Fibroblast of lung (primary cell): ENCODE results near the gene KRT72. TPM values are rescaled to one million over a fixed set of nuclear protein-coding genes. Genes with fewer than 3 reads are reported as not detected.

ENCODE experiments used
- DNase-seq, 2 donors: peaks; one replicate each; pipeline versions ENCODE4 v3.0.0 to v3.0.0-alpha.2; 2010; ENCODE audit warnings: low read depth in 2 of 2
- H2AFZ ChIP-seq: 2 replicates; pipeline ENCODE4 v1.5.1; 2012; ENCODE audit warnings: low read length, control low read depth, inconsistent platforms
- H3K27ac ChIP-seq: 2 replicates; pipeline ENCODE4 v1.5.1; 2011; ENCODE audit warnings: low read length, control low read depth; ENCODE audit not compliant: insufficient read depth
- H3K27me3 ChIP-seq: 2 replicates; pipeline ENCODE4 v1.5.1; 2011; ENCODE audit warnings: mild to moderate bottlenecking, low read length; ENCODE audit not compliant: control insufficient read depth, insufficient read depth
- H3K36me3 ChIP-seq: 2 replicates; pipeline ENCODE4 v1.5.1; 2011; ENCODE audit warnings: low read length; ENCODE audit not compliant: control insufficient read depth, insufficient read depth
- H3K4me1 ChIP-seq: 2 replicates; pipeline ENCODE4 v1.5.1; 2011; ENCODE audit warnings: low read length; ENCODE audit not compliant: control insufficient read depth, insufficient read depth; ENCODE audit errors: extremely low read depth
- H3K4me2 ChIP-seq: 2 replicates; pipeline ENCODE4 v1.5.1; 2011; ENCODE audit warnings: low read length, control low read depth; ENCODE audit not compliant: insufficient read depth; ENCODE audit errors: extremely low read depth
- H3K4me3 ChIP-seq, 4 experiments: fragments of 200-600 bp in 1 of 4; sonication (generic) in 1 of 4; replicated peaks in 1 of 4; 2 replicates each; pipeline ENCODE4 v1.5.1; 2011 to 2016; ENCODE audit warnings: low read length in 4 of 4, low read depth in 3 of 4, mild to moderate bottlenecking in 3 of 4, control low read depth in 2 of 4, inconsistent platforms in 1 of 4, mixed read lengths in 1 of 4; ENCODE audit not compliant: insufficient read depth in 1 of 4; ENCODE audit errors: control extremely low read depth in 1 of 4
- H3K79me2 ChIP-seq: 2 replicates; pipeline ENCODE4 v1.5.1; 2012; ENCODE audit warnings: mild to moderate bottlenecking, low read length, inconsistent platforms; ENCODE audit not compliant: control insufficient read depth, insufficient read depth
- H3K9ac ChIP-seq: 2 replicates; pipeline ENCODE4 v1.5.1; 2011; ENCODE audit warnings: mild to moderate bottlenecking, low read length, control low read depth; ENCODE audit not compliant: insufficient read depth
- H3K9me3 ChIP-seq: 2 replicates; pipeline ENCODE4 v1.5.1; 2012; ENCODE audit warnings: low read depth, low read length; ENCODE audit not compliant: control insufficient read depth, insufficient read depth
- H4K20me1 ChIP-seq: 2 replicates; pipeline ENCODE4 v1.5.1; 2011; ENCODE audit warnings: low read length; ENCODE audit not compliant: control insufficient read depth, insufficient read depth; ENCODE audit errors: extremely low read depth
- EZH2 ChIP-seq: IDR thresholded peaks from 2 replicates; pipeline ENCODE4 v1.5.1; 2012; ENCODE audit warnings: low read length, control low read depth, mild to moderate bottlenecking; ENCODE audit errors: missing control alignments
- polyA plus RNA-seq, 2 donors: library from polyadenylated mRNA; depleted of rRNA in 1 of 2; stranded (reverse) in 1 of 2; unstranded in 1 of 2; fragments of >200 nt; gene quantifications; 2 replicates each; pipeline ENCODE4 v1.2.1, GENCODE V29; 2011 to 2012; ENCODE audit warnings: missing spikeins in 1 of 2
- total RNA-seq: library from RNA; depleted of rRNA; stranded (reverse); fragments of >200 nt; gene quantifications from 2 replicates; pipeline ENCODE4 v1.2.1, GENCODE V29; 2014
- TF ChIP-seq, protein P1 (sequence below), 2 donors: IDR thresholded peaks in 1 of 2; conservative IDR thresholded peaks in 1 of 2; 1 replicate in 1 of 2; 2 replicates in 1 of 2; pipeline ENCODE4 v1.5.1; 2011 to 2012; ENCODE audit warnings: low read length in 2 of 2, control low read depth in 1 of 2, inconsistent platforms in 1 of 2, low read depth in 1 of 2, mild to moderate bottlenecking in 1 of 2

Gene KRT72
- total and polyA plus RNA-seq, 2 donors (not counting 1 experiment from before 2014, with no cell fraction given): not detected

DNA sequence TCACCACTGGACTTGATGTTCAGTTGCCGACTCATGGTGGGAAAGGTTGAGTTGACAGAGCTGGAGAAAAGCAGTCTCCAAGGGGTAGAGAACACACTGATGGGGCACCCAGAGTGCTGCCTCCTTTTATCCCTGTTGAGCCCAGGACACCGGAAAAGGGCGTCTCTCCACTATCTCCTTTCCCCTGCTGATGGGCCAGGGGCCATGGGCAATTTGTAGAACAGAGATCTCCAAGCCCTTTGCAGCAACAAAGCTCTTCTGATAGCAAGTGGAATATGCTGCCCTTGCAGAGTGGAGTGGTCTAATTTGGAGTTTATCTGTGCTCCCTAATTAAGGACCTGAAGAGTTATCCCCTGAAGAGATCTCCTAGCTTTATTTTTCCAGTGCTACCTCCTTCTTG is 27.5 kb downstream of the KRT72 start, which contains the start of gene KRT74:
Gene KRT74, minus strand, starts transcription at position 101 of the 400 bp plus-strand sequence. Its CDS starts 66 bp downstream, at position 35.
- no peaks in the 10 kb centered on the region for H3K79me2 ChIP-seq
- no peaks in the 10 kb centered on the region for H3K9me3 ChIP-seq
- no peak within 1 kb of the TSS for H3K9ac ChIP-seq
- no peak within 1 kb of the TSS for H3K4me2 ChIP-seq
- no peak within 1 kb of the TSS for H3K4me3 ChIP-seq
- H3K36me3 ChIP-seq: no peaks in the 10 kb centered on the region
- no peaks in the 10 kb centered on the region for H3K27me3 ChIP-seq
- no peak for DNase-seq
- H4K20me1 ChIP-seq: no peaks in the 10 kb centered on the region
- no peak within 1 kb of the TSS for H2AFZ ChIP-seq
- H3K4me1 ChIP-seq: no peaks in the 10 kb centered on the region
- no peak within 1 kb of the TSS for H3K27ac ChIP-seq
- TF ChIP-seq EZH2: no peak
- TF ChIP-seq, protein P1, sequence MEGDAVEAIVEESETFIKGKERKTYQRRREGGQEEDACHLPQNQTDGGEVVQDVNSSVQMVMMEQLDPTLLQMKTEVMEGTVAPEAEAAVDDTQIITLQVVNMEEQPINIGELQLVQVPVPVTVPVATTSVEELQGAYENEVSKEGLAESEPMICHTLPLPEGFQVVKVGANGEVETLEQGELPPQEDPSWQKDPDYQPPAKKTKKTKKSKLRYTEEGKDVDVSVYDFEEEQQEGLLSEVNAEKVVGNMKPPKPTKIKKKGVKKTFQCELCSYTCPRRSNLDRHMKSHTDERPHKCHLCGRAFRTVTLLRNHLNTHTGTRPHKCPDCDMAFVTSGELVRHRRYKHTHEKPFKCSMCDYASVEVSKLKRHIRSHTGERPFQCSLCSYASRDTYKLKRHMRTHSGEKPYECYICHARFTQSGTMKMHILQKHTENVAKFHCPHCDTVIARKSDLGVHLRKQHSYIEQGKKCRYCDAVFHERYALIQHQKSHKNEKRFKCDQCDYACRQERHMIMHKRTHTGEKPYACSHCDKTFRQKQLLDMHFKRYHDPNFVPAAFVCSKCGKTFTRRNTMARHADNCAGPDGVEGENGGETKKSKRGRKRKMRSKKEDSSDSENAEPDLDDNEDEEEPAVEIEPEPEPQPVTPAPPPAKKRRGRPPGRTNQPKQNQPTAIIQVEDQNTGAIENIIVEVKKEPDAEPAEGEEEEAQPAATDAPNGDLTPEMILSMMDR (conservative IDR thresholded peaks at IDR 0.05 in 1 of 2, IDR thresholded peaks at IDR 0.05 in 1 of 2; ENCODE audit: low read depth in 1 of 2, low read length in 2 of 2): no peak

DNA sequence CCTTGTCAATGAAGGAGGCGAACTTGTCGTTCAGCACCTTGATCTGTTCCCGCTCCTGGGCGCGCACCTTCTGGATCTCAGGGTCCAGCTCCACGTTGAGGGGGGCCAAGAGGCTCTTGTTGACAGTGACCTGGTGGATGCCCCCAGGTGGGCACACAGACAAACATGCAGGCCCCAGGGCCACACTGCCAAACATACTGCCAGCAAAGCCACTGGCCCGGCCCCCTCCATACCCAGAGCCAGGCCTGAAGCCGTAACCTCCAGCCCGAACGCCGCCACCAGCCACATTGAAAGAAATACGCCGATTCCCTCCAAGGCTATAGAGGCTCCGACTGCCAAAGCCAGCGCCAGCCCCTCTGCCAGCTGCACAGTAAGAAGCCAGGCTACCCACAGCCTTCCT is 28.0 kb downstream of the KRT72 start:
- Histone ChIP-seq H3K27ac (no peak overlapping the region), H3K27me3 (no peaks in the 10 kb centered on the region), H3K4me3 (no peak overlapping the region), H3K79me2 (no peaks in the 10 kb centered on the region), H4K20me1 (no peaks in the 10 kb centered on the region), H3K9me3 (no peaks in the 10 kb centered on the region), H3K4me2 (no peak overlapping the region), H3K9ac (no peak overlapping the region), H3K36me3 (no peaks in the 10 kb centered on the region), H2AFZ (no peak overlapping the region), H3K4me1 (no peaks in the 10 kb centered on the region)
- no peak for DNase-seq
- TF ChIP-seq EZH2: no peak
- TF ChIP-seq, protein P1 (conservative IDR thresholded peaks at IDR 0.05 in 1 of 2, IDR thresholded peaks at IDR 0.05 in 1 of 2; ENCODE audit: low read depth in 1 of 2, low read length in 2 of 2): no peak

DNA sequence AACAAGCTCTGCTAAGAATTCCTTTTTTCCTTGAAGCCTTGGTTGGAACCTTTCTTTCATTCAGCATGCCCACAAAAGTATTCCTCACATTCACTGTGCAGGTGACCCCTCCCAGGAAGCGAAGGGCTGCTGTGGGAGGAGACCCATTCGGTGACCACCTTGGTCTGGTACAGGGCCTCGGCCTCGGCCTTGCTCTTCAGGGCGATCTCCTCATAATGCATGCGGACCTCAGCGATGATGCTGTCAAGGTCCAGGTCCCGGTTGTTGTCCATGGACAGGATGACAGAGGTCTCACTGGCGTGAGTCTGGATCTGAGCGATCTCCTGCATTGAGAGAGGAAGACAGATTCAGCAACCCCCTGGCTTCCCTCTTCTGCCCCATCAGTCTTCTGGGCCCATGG is 30.8 kb downstream of the KRT72 start:
- Histone ChIP-seq H3K9me3 (no peaks in the 10 kb centered on the region), H4K20me1 (no peaks in the 10 kb centered on the region), H3K36me3 (no peaks in the 10 kb centered on the region), H3K4me3 (no peak overlapping the region), H2AFZ (no peak overlapping the region), H3K4me1 (no peaks in the 10 kb centered on the region), H3K79me2 (no peaks in the 10 kb centered on the region), H3K27me3 (no peaks in the 10 kb centered on the region), H3K9ac (no peak overlapping the region), H3K27ac (no peak overlapping the region), H3K4me2 (no peak overlapping the region)
- no peak for TF ChIP-seq EZH2
- TF ChIP-seq, protein P1 (conservative IDR thresholded peaks at IDR 0.05 in 1 of 2, IDR thresholded peaks at IDR 0.05 in 1 of 2; ENCODE audit: low read depth in 1 of 2, low read length in 2 of 2): no peak
- DNase-seq: no peak
